B cell (primary cell): ENCODE measurements around the gene GADD45G.

Source experiments
- CTCF ChIP-seq: fragments of 200-600 bp; IDR thresholded peaks from one replicate; pipeline ENCODE4 v1.8.0; 2022; ENCODE audit warnings: antibody characterized with exemption, mild to moderate bottlenecking
- EZH2 ChIP-seq: IDR thresholded peaks from 2 replicates; pipeline ENCODE4 v1.6.1; 2012; ENCODE audit warnings: borderline replicate concordance, low read depth, mild to moderate bottlenecking, moderate library complexity, low read length; ENCODE audit not compliant: insufficient read depth, poor library complexity, severe bottlenecking

DNA sequence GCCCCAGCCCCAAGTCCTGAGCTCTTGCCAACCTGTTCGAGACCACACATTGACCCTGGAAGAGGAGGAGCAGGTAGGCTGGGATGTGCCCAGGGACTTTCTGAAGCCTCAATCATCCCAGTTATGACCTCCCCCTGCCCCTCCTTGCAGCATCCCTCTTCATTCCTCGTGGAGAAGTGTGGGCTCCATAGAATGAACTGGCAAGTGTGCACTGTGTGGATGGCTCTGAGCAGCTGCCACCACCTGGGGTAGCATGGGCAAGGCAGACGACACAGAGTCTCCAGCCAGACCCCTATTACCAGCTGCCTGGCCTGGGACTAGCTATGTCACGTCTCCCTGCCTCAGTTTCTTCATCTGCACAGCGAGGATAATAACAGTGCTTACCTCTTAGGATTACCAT lies 33.5 kb downstream of the GADD45G start:
- TF ChIP-seq CTCF (no peak), EZH2 (no peak)
